GM12864 (cell line): Measurements from ENCODE around the gene STX16.

Experiments used
- DNase-seq: peaks from one replicate; pipeline ENCODE4 v3.0.0-alpha.2; 2011; ENCODE audit warnings: low read depth
- H3K4me3 ChIP-seq: 2 replicates; pipeline ENCODE4 v1.5.1; 2011; ENCODE audit warnings: mild to moderate bottlenecking, low read depth, low read length, control low read depth
- TF ChIP-seq, protein P1 (sequence below): IDR thresholded peaks from 2 replicates; pipeline ENCODE4 v1.5.1; 2011; ENCODE audit warnings: low read depth, mild to moderate bottlenecking, moderate library complexity, low read length, control low read depth, inconsistent platforms; ENCODE audit errors: missing control alignments

The STX16 gene

DNA sequence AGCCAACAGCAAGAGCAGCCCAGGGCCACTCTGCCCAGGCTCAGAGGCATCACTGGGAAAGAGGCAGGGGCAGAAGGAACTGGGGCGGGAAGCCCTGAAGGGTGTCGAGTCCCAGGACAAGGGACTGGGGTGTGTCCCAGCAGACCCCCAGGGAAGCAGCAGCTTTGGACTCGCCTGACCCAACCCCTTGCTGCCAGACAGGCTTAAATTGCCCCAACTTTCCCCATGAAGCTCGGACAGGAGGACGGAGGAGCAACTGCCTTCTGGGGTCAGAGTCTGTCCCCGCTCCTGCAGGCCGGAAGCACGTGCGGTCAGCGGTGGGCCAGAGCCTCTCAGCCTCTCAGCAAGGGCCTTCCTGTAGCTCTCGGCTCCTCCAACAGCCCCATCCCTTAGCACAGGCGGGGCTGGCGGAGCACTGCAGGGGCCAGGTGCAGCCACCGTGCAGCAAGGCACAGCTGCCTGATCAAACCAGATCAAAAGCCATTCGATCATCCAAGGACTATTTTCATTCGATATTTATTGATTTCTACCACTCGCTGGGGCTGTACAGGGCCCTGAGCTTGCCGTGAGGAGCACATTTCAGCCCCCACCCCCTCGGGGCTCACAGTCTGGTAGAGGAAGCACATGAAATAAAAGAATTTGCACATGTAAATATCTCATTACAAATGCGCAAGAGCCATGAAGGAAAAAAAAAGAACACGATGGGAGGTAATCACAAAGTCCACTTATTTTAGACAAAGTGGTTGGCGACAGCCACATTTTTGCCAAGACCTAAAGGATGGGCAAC is 31.8 kb upstream of the STX16 start:
- no peak for DNase-seq
- TF ChIP-seq, protein P1, sequence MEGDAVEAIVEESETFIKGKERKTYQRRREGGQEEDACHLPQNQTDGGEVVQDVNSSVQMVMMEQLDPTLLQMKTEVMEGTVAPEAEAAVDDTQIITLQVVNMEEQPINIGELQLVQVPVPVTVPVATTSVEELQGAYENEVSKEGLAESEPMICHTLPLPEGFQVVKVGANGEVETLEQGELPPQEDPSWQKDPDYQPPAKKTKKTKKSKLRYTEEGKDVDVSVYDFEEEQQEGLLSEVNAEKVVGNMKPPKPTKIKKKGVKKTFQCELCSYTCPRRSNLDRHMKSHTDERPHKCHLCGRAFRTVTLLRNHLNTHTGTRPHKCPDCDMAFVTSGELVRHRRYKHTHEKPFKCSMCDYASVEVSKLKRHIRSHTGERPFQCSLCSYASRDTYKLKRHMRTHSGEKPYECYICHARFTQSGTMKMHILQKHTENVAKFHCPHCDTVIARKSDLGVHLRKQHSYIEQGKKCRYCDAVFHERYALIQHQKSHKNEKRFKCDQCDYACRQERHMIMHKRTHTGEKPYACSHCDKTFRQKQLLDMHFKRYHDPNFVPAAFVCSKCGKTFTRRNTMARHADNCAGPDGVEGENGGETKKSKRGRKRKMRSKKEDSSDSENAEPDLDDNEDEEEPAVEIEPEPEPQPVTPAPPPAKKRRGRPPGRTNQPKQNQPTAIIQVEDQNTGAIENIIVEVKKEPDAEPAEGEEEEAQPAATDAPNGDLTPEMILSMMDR: no peak
- H3K4me3 ChIP-seq: no peak overlapping the region

GRCh38 chr20:58619864-58620431 is 31.1 kb upstream of the STX16 start:
- TF ChIP-seq, protein P1: no peak
- no peak for DNase-seq
- H3K4me3 ChIP-seq: no peak overlapping the region

GRCh38 chr20:58621906-58622548 is 29.1 kb upstream of the STX16 start:
- H3K4me3 ChIP-seq: no peak overlapping the region
- TF ChIP-seq, protein P1: peak; percentile 47
- no peak for DNase-seq

- TF ChIP-seq, protein P1: no peak
- DNase-seq: no peak
- no peak overlapping the region for H3K4me3 ChIP-seq
Observed at GRCh38 chr20:58622671-58623578, 28.2 kb upstream of the STX16 start.

DNA sequence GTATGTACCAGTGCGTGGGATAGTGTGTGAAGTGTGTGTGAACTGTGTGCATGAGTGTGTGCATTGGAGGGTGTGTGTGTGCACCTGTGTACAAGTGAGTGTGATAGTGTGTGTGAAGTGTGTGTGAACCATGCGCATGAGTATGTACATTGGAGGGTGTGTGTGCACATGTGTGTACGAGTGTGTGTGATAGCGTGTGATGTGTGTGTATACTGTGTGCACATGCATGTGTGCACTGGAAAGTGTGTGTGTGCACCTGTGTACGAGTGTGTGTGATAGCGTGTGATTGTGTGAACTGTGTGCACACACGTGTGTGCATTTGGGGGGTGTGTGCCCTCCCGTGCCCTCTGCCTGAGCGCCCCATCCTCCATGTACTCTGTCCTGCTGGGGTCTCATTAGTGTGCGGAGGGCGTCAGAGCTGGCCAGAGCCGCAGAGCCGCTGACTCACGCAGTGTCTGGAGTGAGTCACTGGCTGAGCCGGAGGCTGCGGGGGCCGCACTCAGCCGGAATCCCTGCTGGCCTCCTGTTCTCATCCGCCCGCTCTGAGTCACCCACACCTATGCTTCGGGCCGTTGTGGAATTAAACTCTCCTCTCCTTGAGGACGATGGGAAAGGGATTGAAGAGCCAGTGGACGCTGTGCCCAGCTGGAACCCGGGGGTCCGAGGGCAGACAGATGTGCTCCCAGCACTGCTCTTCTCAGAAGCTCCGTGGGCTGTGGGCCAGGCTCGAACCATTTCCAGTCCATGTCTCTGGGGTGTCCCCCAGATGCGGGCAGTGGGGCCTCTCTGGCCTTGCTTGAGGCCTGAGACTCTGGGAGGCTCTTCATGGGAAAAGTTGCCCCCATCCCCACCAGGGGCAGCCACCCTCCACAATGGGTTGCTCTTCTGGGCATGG is 27.3 kb upstream of the STX16 start:
- TF ChIP-seq, protein P1: no peak
- no peak overlapping the region for H3K4me3 ChIP-seq
- DNase-seq: no peak

GRCh38 chr20:58624687-58625086 is 26.4 kb upstream of the STX16 start:
- TF ChIP-seq, protein P1: no peak
- no peak for DNase-seq
- H3K4me3 ChIP-seq: no peak overlapping the region
